Spleen (tissue), 7 donors: Measurements from ENCODE around the gene NECTIN4.

Source experiments
- CTCF ChIP-seq, 11 experiments: fragments of 200-600 bp in 7 of 11; fragments of 450-650 bp in 4 of 11; sonication (generic) in 4 of 11; IDR thresholded peaks in 8 of 11; conservative IDR thresholded peaks in 3 of 11; 1 replicate in 7 of 11; 2 replicates in 4 of 11; pipeline versions ENCODE4 v1.4.0 to v1.8.0; 2016 to 2021; ENCODE audit warnings: antibody characterized with exemption in 11 of 11, inconsistent platforms in 4 of 11, mild to moderate bottlenecking in 1 of 11
- POLR2A ChIP-seq, 3 donors: fragments of 450-650 bp; IDR thresholded peaks; one replicate each; pipeline ENCODE4 v1.5.1; 2017; ENCODE audit warnings: antibody characterized with exemption in 3 of 3, mild to moderate bottlenecking in 1 of 3
- POLR2AphosphoS5 ChIP-seq, 3 donors: sonication (generic); formaldehyde crosslinking; IDR thresholded peaks; one replicate each; pipeline ENCODE4 v1.5.1; 2017; ENCODE audit warnings: antibody characterized with exemption in 3 of 3
- donor health status: DM: no; HTN: no; CAD: no; lungs with moderate emphysema.
- donor health status: DM: no; HTN: no; CAD: no.
- donor health status: DM: no; HTN: no; CAD: no.

- no peak for TF ChIP-seq CTCF (IDR thresholded peaks at IDR 0.05 in 8 of 11, conservative IDR thresholded peaks at IDR 0.05 in 3 of 11)
- TF ChIP-seq POLR2A (IDR thresholded peaks at IDR 0.05), result no peak
- TF ChIP-seq POLR2AphosphoS5 (IDR thresholded peaks at IDR 0.05), result no peak
Observed at GRCh38 chr1:161115132-161115711, 25.9 kb upstream of the NECTIN4 start.
